HEK293 (cell line): ENCODE results near the gene EDARADD.

Experiments
- CTCF ChIP-seq: fragments of 450-650 bp; formaldehyde crosslinking; IDR thresholded peaks from 2 replicates; pipeline ENCODE4 v1.5.1; 2016; ENCODE audit warnings: missing biosample characterization, missing genetic modification characterization
- GLI4 ChIP-seq: fragments of 450-650 bp; formaldehyde crosslinking; IDR thresholded peaks from 2 replicates; pipeline ENCODE4 v1.5.1; 2016; ENCODE audit warnings: missing biosample characterization, missing genetic modification characterization
- KLF16 ChIP-seq: fragments of 450-650 bp; formaldehyde crosslinking; IDR thresholded peaks from 2 replicates; pipeline ENCODE4 v1.5.1; 2017; ENCODE audit warnings: missing biosample characterization, missing genetic modification characterization
- TRIM28 ChIP-seq: IDR thresholded peaks from 2 replicates; pipeline ENCODE4 v1.6.1; 2011; ENCODE audit warnings: low read length, control low read depth, borderline replicate concordance
- ZFP41 ChIP-seq: fragments of 450-650 bp; formaldehyde crosslinking; IDR thresholded peaks from 2 replicates; pipeline ENCODE4 v1.5.1; 2016; ENCODE audit warnings: missing biosample characterization, missing genetic modification characterization, borderline replicate concordance
- ZSCAN18 ChIP-seq: fragments of 450-650 bp; formaldehyde crosslinking; IDR thresholded peaks from 2 replicates; pipeline ENCODE4 v1.5.1; 2016; ENCODE audit warnings: missing biosample characterization, missing genetic modification characterization
- ZSCAN23 ChIP-seq: fragments of 450-650 bp; formaldehyde crosslinking; IDR thresholded peaks from 2 replicates; pipeline ENCODE4 v1.5.1; 2016; ENCODE audit warnings: missing biosample characterization, missing genetic modification characterization

- no peak for TF ChIP-seq TRIM28
- TF ChIP-seq ZSCAN18 (tag by site-specific recombination), result no peak
- TF ChIP-seq KLF16 (tag by site-specific recombination), result no peak
- no peak for TF ChIP-seq CTCF
- TF ChIP-seq ZSCAN23 (tag by site-specific recombination), result no peak
- TF ChIP-seq GLI4 (tag by site-specific recombination), result no peak
- no peak for TF ChIP-seq ZFP41 (tag by site-specific recombination)
Measured at GRCh38 chr1:236530959-236531358, 136.9 kb downstream of the EDARADD start.
